ENCODE data around the gene CCR5AS.
"Not testable (repeated sequence)": the region's sequence is repeated elsewhere in the genome, so short reads cannot be mapped to it uniquely, and the experiment has no call there.

CCR5AS gene

GRCh38 chr3:46406788-46407611 lies at the start of gene CCR5AS, which contains the start of gene CCRL2:
Gene CCR5AS, minus strand, starts transcription at chr3:46407066.
Gene CCRL2, plus strand, starts transcription at chr3:46407259. Its CDS starts 821 bp downstream, at chr3:46408080.
- DNase-seq, result no peak

DNA sequence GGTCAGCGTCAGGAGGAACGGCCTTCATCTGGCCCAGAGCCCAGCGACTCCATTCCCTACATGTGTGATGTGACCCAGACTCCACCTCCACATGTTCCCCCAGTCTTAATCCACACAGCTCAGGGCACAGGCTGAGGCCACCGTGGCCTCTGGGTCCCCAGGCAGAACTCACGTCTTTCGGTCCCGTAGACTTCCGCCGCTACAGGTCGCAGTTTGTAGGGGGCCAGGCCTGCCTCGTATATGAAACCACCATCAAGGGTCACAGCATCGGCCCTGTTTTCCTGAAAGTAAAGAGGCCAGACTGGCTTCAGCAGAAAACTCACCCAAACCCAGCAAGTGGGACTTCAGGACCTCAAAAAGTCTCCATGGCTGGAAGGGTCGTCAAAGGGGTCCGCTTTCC lies 49.3 kb upstream of the CCR5AS start:
- DNase-seq, result no peak

- no peak for DNase-seq
Observed at GRCh38 chr3:46455231-46456115, 48.6 kb upstream of the CCR5AS start.

GRCh38 chr3:46454606-46455005 lies 47.7 kb upstream of the CCR5AS start:
- DNase-seq, result no peak

DNA sequence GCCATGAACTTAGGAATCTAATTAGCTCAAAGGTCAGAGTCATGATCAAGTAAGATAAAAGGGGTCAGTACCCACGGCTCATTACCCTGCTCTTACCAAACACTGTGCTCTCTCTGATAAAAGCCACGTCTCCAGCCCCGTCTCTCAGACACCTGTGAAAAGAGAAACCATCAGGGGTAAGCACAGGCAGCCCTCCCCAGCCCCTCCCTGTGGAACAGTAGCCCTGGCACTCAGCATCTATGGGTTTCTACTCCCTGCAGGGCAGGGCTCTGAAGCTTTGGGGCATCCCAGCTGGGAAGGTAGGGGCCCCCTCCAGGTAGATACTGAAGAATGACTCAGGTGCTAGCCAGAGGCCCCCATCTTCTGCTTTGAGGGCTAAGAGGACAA lies 47.3 kb upstream of the CCR5AS start:
- no peak for DNase-seq

GRCh38 chr3:46453526-46454208 lies 46.8 kb upstream of the CCR5AS start:
- no peak for DNase-seq

DNA sequence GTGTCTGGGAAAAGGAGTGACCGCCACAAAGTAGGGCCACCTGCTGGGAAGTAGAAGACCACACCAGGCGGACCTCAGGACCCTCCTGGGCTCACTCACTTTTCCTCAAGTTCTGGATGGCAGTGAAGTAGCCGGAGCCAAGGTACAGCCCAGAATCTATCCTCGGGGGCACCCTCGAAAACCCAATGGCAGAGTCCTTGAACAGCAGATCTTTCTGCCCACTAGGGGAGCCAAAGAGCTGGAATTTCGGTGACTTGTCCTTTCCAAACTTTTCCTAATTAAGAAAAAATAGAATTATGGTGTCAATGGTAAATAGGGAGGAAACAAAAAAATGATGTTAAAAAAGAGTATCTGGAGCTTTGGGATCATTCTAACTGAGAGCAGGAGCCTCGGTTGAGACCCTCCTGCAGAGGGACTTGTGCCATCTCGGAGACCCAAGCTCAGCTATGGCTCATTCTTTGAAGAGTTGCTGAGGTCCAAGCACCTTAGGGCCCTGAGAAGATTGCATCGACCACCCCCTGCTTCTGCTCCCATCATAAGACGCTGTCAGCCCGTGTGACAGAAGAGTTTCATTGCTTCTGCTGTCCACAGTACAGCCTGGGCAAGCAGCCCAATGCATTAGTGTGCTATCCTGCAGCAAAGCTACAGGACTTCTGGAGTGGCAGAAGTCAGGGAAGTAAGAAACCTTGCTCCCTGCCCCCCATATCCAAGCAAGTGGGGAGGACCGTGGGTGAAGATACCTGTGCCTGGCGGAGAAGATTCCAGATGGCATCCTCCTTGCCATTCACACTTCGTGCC lies 43.1 kb upstream of the CCR5AS start:
- DNase-seq, result no peak

- DNase-seq, result no peak
Observed at GRCh38 chr3:46448721-46449120, 41.9 kb upstream of the CCR5AS start.

- DNase-seq, result no peak
Observed at GRCh38 chr3:46447228-46447985, 40.5 kb upstream of the CCR5AS start.

- peak; percentile 12 for DNase-seq
Observed at GRCh38 chr3:46442576-46443530, 36.0 kb upstream of the CCR5AS start.

DNA sequence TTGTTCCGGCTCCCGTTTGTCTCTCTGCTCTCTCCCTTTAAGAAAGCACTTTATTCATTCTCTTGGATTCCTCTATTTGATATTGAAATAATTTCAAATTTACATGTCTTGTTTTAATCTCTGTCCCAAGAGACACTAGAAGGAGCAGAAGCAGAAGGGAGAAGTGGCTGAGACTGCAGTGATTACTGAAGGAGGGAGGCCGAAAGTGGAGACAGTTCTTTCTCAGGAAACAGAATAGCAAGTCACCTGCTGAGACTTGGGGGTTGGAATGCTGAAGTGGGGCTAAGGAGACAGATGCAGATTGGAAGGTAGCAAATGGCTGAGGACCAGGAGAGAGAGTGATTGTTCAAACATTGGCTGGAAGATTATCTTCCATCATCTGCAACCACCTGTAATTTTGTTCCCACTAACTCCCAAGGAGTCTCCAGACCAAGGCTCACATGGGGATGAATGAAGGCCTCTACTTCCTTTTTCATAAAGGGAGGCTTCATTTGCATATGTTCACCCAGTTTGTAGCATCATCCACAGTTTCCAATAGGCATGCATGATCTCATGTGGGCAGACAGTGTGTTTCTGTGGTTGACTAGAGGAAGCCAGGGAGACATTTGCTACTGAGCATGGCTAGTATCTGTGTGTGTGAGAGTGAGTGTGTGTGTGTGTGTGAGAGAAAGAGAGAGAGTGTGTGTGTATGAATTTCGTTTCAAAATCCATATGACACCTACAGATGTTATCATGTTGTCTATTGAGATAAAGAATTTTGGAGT lies 33.8 kb upstream of the CCR5AS start:
- DNase-seq, result no peak

DNA sequence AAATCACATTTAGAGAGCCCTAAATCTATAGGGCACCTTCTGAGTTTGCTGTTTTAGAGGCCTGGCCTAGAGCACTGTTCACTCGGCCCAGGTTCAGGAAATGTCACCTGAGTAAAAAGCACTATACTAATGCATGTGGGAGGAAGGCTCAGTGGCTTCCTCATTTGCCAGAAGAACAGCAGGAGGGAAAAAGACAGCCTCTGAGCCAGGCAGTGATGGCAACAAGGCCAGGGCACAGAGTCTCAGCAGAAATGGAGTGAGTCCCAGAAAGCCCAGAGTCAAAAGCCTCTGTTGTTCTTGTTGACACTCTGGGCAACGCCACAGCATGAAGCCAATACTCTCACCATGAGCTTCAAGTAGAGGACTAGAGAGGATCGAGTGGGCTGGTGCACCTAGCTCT lies 32.0 kb upstream of the CCR5AS start:
- no peak for DNase-seq

DNA sequence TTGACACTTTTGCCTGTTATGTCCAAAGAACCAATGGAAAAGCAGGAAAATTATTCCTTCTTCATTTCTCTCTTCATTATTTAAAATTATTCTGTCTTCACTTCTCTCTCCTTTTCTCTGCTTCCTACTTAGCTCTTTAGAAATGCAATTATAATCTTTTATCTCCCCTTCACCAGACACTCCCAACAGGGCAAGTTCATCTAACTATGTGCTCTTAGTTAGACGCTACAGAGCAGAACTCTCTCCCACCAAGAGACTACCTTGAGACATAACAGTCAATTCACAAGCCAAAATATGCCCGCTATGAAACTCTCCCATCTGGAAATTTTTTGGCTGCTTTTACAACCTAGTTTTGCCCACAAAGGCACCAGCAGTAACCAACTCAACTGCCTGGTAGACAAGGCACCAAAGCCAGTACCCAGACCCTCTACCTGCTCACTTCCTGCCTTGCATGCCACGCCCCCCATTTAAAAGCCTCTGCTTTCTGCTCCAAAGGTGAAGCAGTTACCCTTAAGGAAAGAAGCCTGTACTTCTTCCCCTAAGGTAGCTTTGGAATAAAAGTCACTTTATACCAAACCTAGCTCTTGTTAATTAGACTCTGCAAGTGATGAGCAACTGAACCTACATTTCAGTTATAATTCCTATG lies 28.3 kb upstream of the CCR5AS start:
- no peak for DNase-seq

DNA sequence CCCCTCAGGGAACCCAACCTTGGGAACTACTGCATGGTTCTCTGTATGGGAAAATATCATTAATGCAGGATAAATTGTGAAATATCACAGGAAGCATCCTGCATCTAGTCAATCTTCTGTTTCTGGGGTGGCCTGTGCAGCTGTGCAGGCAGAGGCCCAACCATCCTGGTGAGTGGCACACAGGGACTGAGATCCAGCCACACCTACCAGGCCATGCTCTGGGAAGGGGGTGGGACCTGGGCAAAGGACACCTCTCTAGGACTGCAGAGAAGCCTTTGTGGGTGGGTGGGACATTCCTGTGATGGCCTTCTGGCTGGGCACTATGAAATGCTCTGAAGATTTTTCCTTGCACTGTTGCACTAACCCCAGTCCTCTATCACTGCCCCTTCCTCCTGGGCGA lies 27.0 kb upstream of the CCR5AS start:
- no peak for DNase-seq

GRCh38 chr3:46433118-46433517 lies 26.3 kb upstream of the CCR5AS start:
- DNase-seq, result not testable (repeated sequence)

GRCh38 chr3:46431905-46432304 lies 25.0 kb upstream of the CCR5AS start:
- DNase-seq, result not testable (repeated sequence)

GRCh38 chr3:46430879-46431278 lies 24.0 kb upstream of the CCR5AS start:
- not testable (repeated sequence) for DNase-seq

DNA sequence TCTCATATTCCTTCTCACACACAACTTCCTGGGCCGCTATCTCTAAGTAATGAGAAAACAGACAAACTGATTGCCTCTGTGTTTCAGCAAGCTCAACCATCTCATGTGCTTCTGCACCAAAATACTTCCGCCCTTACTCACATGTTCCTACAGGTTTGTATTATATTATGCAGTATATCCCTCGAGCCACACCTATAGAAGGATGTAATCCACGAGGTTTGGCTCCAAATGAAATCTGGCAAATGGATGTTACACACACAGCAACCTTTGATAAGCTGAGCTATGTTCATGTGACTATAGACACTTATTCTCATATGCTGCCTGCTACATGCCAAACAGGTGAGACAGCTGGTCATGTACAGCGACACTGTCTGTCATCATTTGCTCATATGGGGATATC lies 22.8 kb upstream of the CCR5AS start:
- DNase-seq, result no peak

- DNase-seq, result no peak
Observed at GRCh38 chr3:46429250-46429649, 22.4 kb upstream of the CCR5AS start.

Data from NCI-H510A (cell line).